SK-MEL-5 (cell line): ENCODE data around the gene SOX6. TPM values are rescaled to one million over a fixed set of nuclear protein-coding genes. Genes with fewer than 3 reads are reported as not detected.
A peak's percentile ranks its signal among the peaks of the same experiment; 100 is the strongest.
"Not testable (repeated sequence)": the region's sequence is repeated elsewhere in the genome, so short reads cannot be mapped to it uniquely, and the experiment has no call there.

ENCODE experiments used
- DNase-seq: peaks from one replicate; pipeline ENCODE4 v3.0.0-alpha.2; 2016; ENCODE audit warnings: low read depth, low spot score
- in situ Hi-C: cut with HindIII; loops from 2 replicates; pipeline ENCODE4 v1.10.0; 2016; ENCODE audit warnings: low sequenced_read_pairs, high pct_unique_total_duplicates, low pct_unique_long_range_greater_than_20kb
- total RNA-seq: library from RNA; depleted of rRNA; stranded (reverse); fragments of >200 nt; shearing (Covaris generic); gene quantifications from 2 replicates; pipeline ENCODE4 v1.2.3, GENCODE V29; 2014

SOX6 gene
- total RNA-seq, 1 experiment from 2014 or later, result 84.9 TPM

DNA sequence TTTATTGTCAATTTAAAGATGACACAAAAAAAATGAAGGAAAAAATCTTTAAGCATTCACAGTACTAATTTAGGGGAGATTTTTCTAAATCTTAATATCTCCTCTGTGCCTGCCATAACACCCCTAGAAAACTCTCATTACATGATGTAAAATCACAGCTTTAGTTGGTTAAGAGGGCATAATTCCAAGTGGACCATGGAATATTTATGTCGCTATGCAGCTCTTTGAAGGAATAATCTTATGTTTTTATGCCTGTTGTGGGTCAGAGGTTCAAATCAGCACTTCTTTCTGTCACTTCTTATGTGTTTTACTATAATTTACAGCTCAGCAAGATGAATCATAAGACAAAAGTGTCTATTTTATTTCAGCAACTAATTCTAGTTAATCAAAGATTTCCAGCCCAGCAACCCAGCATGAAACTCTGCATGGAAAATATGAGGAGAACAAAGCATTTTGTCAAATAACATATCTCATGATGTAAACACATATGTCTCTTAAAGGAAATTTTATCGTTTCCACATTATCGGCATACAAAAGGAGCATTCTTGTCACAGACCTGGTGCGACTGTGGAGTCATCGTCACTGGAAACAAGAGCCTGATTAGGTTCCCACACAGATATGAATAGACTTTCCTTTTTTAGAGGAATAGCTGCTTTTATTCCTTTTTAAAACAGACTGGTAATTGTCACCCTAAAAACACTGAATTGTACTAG, 274.8 kb downstream of the SOX6 start:
- in situ Hi-C loops, result no loop called here

DNA sequence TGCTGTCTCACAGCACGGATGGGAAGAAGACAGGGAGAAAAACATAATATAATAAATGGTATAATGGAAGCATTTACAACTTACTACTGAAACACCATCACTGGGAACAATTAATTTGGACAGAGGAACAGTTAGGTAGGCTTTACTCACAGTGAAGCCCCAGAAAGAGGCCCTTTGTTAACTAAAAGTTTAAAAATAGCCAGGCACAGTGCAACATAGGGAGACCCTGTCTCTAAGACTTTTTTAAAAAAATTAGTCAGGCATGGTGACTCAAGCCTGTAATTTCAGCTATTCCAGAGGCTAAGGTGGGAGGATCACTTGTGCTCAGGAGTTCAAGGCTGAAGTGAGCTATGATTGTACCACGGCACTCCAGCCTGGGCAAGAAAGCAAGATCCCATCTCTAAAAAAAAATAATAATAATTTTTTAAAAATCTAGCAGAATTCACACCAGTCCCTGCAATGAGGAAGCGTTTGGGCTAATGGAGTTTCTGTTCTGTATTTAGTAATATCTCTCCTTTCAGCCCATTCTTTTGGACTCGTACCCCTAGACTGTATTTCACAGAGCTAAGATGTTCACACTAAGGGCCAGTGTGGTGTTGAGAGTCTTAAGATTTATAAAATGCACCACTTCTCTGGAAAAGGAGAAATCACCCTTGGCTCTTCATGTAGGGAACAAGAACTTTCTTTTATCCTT, 275.5 kb downstream of the SOX6 start:
- in situ Hi-C loops, result no loop called here
- DNase-seq, result peak; percentile 92

More for the DNA sequence above, 274.8 kb downstream of the SOX6 start:
- DNase-seq, result peak; percentile 95

DNA sequence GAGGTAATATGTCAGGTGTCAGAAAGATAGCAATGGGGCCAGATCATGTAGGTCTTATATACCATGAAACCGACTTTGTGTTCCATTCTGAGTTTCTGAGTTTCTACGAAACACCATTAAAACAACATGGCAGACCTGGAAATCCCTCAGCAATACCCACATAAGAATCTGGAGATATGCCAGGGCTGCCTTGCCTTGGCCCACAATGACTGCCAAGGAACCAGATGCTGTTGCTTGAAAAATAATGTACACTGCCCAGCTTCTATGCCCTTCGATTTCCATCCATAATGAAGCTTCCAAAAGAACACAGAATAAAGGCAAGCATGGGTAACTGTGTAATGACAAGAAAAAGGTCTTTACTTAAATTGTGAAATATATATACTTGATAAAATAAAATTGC, 277.4 kb downstream of the SOX6 start:
- in situ Hi-C loops, result no loop called here
- DNase-seq, result peak; percentile 15

DNA sequence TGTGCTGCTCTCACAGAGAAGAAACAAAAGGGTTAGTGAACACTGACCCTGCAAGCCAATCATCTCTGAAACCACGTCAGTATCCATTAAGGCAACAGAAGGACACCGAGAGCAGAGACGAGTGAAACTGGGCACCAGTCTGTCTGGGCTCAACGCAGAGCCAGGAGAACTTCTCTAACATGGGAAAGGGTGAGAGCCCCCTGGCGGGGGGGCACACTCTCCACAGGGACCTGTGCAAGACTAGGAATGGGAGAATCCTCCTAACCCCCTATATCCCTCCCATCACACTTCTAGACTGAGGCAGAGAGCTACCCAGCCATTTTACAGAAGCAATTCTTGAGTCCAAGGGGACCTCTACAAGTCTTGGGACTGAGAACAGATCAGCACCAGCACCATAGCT, 285.8 kb downstream of the SOX6 start:
- peak; percentile 24 for DNase-seq
- in situ Hi-C loops, result no loop called here

DNA sequence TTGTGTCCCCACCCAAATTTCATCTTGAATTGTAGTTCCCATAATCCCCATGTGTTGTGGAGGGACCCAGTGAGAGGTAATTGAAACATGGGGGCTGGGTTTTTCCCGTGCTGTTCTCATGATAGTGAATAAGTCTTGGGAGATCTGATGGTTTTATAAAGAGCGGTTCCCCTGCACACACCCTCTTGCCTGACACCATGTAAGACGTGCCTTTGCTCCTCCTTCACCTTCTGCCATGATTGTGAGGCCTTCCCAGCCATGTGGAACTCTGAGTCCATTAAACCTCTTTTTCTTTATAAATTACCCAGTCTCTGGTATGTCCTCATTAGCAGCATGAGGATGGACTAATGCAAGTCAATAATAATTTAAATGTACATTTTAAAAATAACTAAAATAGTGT, 289.1 kb downstream of the SOX6 start:
- DNase-seq, in situ Hi-C loops: not testable (repeated sequence)

DNA sequence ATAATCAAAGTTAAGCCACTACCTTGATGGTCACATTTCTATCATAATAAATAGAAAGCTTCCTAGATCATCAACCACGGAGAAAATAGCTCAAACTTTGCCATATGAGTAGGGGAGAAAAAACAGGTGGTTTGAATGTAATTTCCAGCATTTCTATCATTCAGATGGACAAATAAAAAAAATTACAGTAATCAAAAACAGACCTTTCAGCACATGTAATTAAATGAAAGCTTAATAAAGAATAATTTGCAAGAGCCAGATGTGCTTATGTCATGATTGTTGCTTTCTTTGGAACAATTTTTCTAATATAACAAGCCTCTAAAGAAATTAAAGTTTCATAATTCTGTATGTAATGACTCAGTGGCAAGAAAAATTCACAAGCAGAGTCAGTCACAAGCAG, 297.0 kb downstream of the SOX6 start:
- in situ Hi-C loops, result no loop called here

DNA sequence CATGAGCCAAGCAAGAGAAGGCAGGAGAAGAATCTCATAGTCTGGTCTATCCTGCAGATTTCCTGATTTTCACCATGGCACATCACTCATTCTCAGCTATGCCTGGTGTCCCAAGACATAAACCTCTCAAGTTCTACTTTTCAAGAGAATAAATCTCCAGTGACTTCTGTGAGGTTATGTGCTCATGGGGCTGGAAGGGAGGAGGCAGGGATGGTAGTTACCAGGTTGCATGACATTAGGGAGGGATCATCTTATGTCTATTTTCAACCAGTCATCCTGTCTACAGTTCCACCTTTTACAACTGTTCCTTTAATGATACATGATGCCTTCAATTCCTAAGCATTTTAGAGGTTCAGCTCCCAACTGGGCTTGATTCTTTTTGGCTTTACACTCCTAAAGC, 297.7 kb downstream of the SOX6 start:
- in situ Hi-C loops, result no loop called here
- no peak for DNase-seq

More for the DNA sequence above, 297.0 kb downstream of the SOX6 start:
- no peak for DNase-seq

DNA sequence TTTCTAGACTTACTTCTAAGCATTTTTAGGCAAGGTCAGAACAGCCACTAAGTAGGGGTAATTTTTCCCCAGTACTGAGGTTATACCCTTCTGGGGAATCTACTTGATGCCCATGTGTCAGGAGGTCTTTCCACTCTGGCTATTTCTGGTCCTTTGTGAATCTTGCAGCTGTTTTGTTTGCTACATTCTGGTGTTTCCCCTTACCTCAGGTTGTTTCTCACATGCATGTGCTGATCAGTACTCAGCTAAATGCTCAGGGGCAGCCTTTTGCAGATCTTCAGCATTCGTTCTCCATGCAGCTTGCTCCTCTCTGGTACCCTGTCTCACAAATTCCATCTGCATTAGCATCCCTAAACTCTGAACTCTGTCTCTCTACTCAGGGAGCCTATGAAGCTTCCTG, 303.6 kb downstream of the SOX6 start:
- no peak for DNase-seq
- in situ Hi-C loops, result no loop called here

DNA sequence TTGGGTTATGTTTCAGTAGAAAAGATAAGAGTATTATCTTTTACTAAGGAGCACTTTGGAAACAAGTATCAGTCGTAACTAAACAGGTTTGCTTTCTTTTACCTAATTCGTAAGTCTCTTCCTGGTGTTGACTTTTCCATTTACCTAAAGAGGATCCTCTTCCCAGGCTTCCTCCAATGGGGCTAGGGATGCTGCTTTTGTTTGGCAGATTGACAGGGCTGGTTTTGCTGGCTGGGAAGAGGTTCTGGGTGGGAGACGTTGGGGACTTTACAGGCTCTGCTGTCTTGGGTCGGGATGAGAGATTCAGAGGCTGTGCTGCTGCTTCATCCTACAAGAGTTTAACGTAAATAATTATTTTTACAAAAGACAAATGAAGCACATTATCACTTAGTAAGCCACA, 306.7 kb downstream of the SOX6 start:
- in situ Hi-C loops, result no loop called here
- DNase-seq, result no peak

DNA sequence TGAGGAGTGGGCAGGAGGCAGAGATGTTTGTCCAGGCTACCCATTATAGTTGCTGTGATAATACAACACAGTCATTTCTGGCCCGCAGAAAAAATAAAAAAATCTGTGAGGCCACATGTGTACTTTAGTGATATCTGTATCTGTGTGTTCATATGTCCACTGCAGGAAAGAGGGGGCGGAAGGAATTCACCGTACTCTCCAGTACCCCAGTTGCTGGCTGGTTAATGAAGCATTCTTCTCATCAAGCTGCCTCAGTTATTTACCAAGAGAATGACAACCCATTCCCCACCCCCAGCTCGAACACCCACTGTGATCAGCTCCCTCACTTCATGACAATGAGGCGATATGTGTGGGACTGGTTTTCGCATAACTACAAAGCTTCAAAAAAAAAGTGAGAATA, 309.3 kb downstream of the SOX6 start:
- no peak for DNase-seq
- in situ Hi-C loops, result no loop called here

DNA sequence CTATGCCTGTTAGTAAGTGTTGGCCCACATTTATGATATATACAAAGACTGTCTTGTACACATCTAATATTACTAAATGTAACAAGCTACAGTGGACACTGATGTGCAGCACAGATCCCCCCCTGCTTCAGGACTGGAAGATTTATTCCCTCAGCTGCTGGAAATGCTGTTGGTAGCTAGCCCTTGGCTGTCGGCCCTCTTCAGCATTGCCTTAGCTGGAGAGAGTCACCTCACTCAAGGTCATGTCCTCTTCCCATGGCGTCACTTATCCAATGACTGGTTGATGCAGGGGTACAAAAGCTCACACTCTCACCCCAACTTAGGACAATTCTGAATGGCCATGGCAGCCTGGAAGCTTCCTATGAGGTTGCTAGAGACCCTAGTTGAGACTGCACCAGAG, 312.7 kb downstream of the SOX6 start:
- DNase-seq, result no peak
- in situ Hi-C loops, result no loop called here

DNA sequence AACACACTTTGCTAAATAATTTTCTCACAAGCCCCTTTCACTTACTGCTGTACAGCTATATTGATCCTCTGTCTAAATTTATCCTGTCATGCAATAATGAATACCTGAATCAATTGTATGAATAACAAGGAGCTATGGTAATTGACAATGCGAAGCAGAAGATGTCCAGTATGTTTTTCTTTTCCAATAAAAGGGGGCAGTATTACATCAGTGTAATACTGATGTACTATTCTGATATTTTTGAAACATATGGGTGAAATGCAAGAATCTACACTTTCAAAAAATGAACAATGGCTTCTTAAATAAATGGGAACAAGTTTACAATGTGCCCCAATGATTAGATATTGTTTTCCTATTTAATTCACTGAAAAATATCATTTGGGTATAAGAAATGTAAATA, 315.1 kb downstream of the SOX6 start:
- DNase-seq, result no peak
- in situ Hi-C loops, result no loop called here

DNA sequence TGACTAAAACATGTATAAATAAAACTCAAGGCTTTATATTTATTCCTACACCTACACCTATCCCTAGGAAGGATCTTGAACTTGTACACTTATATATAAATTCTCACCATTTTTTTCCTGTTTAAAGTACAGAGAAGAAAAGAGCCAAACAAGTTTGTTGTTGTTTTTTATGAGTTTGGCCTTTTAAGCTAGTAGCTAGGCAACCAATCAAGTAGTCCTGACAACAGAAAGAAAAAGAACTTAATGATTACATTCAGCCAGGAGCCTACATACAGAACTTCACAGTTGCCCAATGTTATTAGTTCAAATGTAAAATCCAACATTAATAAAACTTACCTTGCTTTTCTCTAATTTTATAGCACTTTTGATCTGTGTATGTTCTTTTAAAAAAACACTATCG, 316.2 kb downstream of the SOX6 start:
- in situ Hi-C loops, result no loop called here
- DNase-seq, result no peak

DNA sequence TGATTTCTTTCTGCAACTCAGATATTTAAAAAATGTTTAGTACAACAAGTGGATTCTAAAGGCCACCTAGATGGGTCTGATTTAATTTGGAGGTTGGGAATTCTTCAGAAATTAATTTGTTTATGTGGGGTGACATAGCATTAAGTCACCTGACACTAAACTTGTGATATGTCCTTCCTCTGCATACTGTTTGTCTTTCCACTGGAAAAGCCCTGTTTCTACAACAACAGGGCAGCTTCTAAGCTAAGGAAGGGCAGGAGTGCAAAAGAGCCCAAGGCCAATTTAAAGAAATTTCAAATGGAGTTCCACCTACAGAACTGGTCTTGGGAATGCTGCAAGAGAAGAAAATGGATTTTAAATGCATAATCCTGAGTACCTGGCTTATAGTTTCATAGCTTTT, 319.2 kb downstream of the SOX6 start:
- DNase-seq, result peak; percentile 36
- in situ Hi-C loops, result no loop called here

DNA sequence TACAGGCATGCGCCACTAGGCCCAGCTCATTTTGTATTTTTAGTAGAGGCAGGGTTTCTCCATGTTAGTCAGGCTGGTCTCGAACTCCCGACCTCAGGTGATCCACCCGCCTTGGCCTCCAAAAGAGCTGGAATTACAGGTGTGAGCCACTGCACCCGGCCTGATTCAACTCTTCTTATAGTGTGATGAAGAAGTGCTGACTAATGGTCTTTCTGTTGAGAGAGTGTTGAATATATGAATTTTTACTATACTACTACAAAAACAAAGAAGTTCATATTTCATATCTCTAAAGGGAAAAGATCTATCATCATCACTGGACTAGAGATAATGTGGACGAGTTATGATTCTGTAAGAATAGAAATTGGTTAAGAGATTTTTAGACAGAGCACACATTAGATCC, 320.1 kb downstream of the SOX6 start:
- no peak for DNase-seq
- in situ Hi-C loops, result no loop called here

DNA sequence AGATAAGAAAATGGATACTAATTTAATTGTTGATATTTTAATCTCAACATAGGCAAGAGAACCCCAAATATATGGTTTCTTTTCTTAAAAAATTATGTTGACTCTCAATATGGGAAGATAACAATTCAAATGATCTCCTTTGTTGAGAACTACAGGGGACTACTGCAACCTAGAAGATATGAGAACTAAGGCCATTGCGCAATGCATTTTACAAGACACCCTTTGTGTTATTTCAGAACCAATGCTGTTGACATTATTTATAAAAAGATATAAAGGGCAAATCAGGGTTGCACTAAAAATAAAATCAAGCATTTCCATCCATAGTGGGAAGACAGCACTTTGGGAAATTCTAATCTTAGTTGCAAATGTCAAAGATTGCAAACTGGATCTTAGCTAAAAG, 322.3 kb downstream of the SOX6 start:
- in situ Hi-C loops, result no loop called here
- DNase-seq, result peak; percentile 51

DNA sequence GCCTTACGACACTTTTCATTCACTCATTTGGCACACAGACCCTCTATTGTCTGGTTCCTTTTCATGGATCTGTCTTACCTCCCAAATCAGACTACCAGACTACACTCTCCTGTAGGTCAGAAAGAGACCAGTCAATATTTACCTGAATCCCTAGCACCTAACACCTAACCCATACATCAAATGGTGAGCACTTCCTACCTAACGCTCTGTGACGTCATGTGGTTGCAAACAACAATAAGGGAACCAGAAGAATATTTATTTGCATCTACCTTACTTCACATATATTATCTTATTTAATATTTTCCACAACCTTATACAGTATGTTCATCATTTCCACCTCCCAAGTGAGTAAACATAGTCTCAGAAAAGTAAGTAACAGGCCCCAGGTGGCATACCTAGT, 323.4 kb downstream of the SOX6 start:
- in situ Hi-C loops, result no loop called here
- no peak for DNase-seq

DNA sequence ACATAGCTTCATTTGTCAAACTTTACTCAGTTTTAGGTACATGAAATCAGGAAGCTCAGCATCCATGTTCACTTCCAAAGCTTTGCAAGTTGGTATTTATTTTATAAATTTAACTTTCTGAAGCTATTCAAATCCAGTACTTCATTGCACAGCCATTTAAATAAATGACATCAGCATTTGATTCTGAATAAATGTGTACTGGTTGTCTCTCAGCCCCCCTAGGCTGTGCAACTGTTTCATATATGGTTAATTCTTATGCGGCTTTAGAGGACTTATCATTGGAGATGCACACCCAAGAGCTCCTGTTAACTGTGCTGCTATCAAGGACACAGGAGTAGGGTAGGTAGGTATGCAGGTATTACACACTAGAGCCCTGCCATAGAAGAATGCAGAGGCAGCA, 325.1 kb downstream of the SOX6 start:
- no peak for DNase-seq
- in situ Hi-C loops, result no loop called here

DNA sequence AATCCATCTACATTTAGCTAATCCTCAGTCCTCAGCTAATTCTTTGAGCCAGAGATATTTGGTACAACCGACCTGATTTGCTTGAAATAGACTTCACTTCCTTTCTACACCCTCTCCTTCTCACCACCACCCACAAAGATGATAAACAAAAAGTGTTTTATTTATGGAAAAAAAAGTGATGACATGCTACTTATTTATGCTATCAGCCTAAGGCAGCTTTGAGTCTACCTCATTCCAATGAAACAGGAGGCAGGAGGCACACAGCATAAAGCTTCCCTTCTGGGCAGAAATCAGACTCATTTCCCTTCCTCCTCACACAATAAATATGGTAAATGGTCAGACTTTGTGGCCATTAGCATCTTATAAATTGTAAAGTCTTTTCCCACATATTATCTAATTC, 325.7 kb downstream of the SOX6 start:
- DNase-seq, result peak; percentile 52
- in situ Hi-C loops, result no loop called here
